A549 treated with Hydrocortisone at 1 μM for 4 hours (cell line): ENCODE measurements around the gene PPP1R9A. TPM values are rescaled to one million over a fixed set of nuclear protein-coding genes. Genes with fewer than 3 reads are reported as not detected.

ENCODE experiments used
- total RNA-seq: library from RNA; stranded (reverse); fragments of 200-300 nt; extraction: Qiagen RNA extraction; gene quantifications from 5 replicates; pipeline ENCODE4 v1.2.3, GENCODE V29; 2022

Gene PPP1R9A
- 2.8 to 4.6 TPM (median 3.7 TPM) in 5 replicates for total RNA-seq

DNA sequence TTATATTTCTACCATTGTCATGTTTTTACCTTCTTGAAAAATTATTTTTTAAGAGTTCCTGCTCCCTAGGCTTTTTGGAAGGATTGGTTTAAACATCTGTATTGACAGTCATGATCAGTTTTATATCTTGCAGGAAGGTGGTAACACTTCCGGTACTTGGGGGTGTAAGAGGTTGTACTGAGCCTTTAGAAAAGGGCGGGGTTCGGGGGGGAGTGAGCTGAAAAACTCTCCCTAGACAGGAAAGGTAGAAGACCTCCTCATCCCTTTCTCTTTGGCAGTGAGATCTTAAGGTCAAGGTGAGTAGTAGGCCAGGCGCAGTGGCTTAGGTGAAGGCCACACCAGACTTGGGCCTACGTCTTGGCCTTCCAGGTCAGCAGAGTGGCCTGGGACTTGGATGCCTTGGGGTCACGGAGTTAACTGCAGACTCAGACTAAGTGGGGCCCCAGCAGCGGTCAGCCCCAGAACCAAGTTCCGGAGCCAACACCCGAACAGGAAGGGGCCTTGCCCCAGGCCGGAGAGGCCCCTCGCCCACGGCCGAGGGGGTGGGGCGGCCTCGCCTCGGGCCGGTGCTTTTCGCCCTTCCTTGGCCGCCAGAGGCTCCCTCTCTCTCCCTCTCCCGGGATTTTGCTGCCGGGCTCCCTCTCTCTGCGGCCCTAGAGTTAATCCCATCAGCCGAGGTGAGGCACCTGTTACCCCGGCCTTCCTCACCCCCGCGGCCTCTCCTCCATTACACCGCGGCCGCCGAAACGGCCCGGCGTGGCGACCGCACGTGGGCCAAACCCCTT is at the start of gene PPP1R9A:
TSS of gene PPP1R9A (plus strand) at position 569 of the 785 bp plus-strand sequence. CDS start 2,520 bp downstream, outside the sequence.

DNA sequence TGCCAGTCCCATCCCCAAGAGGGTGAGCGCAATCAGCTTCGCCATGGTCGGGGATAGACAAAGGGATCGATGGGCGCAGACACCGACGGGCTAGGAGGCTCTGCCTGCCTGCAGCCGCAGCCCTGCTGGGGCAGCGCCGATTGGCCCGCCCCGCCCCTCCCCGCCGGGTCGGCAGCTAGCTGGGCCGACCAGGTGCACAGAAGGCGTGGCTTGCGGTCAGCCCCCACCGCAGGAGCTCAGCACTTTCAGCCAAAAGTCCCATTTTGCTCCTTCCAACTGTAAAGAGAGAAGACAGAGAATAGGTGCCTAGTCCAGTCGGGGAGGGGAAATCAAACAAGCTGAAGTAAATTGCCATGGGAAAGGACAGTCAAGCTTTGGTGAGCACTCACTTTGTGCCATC is 417.0 kb downstream of the PPP1R9A start, which contains the start of gene PON1:
TSS of gene PON1 (minus strand) at position 102 of the 400 bp plus-strand sequence. CDS start at position 45, 57 bp downstream.

